SH-SY5Y (cell line): Measurements from ENCODE around the gene ADGRL3.

Experiments
- GATA2 ChIP-seq: IDR thresholded peaks from 2 replicates; pipeline ENCODE4 v1.6.1; 2011; ENCODE audit warnings: mild to moderate bottlenecking, low read depth, low read length
- GATA3 ChIP-seq: IDR thresholded peaks from 2 replicates; pipeline ENCODE4 v1.6.1; 2011; ENCODE audit warnings: low read depth, mild to moderate bottlenecking, low read length, moderate library complexity

The ADGRL3 gene

GRCh38 chr4:61995717-61996340 lies 795.7 kb downstream of the ADGRL3 start:
- no peak for TF ChIP-seq GATA3
- TF ChIP-seq GATA2: no peak

GRCh38 chr4:61996943-61997342 lies 796.8 kb downstream of the ADGRL3 start:
- TF ChIP-seq GATA3: no peak
- no peak for TF ChIP-seq GATA2

GRCh38 chr4:61997831-61998230 lies 797.7 kb downstream of the ADGRL3 start:
- TF ChIP-seq GATA2 (no peak), GATA3 (no peak)

- TF ChIP-seq GATA3 (no peak), GATA2 (no peak)
Observed at GRCh38 chr4:62003695-62004094, 803.6 kb downstream of the ADGRL3 start.

- no peak for TF ChIP-seq GATA3
- TF ChIP-seq GATA2: no peak
Observed at GRCh38 chr4:62004881-62005280, 804.8 kb downstream of the ADGRL3 start.

- no peak for TF ChIP-seq GATA2
- TF ChIP-seq GATA3: no peak
Observed at GRCh38 chr4:62006108-62006507, 806.0 kb downstream of the ADGRL3 start.

- TF ChIP-seq GATA3 (no peak), GATA2 (no peak)
Observed at GRCh38 chr4:62015043-62015739, 815.1 kb downstream of the ADGRL3 start.

GRCh38 chr4:62018537-62018936 lies 818.4 kb downstream of the ADGRL3 start:
- TF ChIP-seq GATA2 (no peak), GATA3 (no peak)

- no peak for TF ChIP-seq GATA3
- no peak for TF ChIP-seq GATA2
Observed at GRCh38 chr4:62023633-62024032, 823.5 kb downstream of the ADGRL3 start.

- TF ChIP-seq GATA2 (no peak), GATA3 (no peak)
Observed at GRCh38 chr4:62028745-62029144, 828.6 kb downstream of the ADGRL3 start.

GRCh38 chr4:62030958-62031357 lies 830.8 kb downstream of the ADGRL3 start:
- TF ChIP-seq GATA3 (no peak), GATA2 (no peak)

- TF ChIP-seq GATA3: no peak
- no peak for TF ChIP-seq GATA2
Observed at GRCh38 chr4:62037571-62037970, 837.4 kb downstream of the ADGRL3 start.

- TF ChIP-seq GATA3: no peak
- no peak for TF ChIP-seq GATA2
Observed at GRCh38 chr4:62051332-62051731, 851.2 kb downstream of the ADGRL3 start.

GRCh38 chr4:62053974-62054373 lies 853.8 kb downstream of the ADGRL3 start:
- no peak for TF ChIP-seq GATA2
- TF ChIP-seq GATA3: no peak

GRCh38 chr4:62057031-62057430 lies 856.9 kb downstream of the ADGRL3 start:
- TF ChIP-seq GATA3: no peak
- TF ChIP-seq GATA2: no peak

GRCh38 chr4:62058571-62058970 lies 858.4 kb downstream of the ADGRL3 start:
- TF ChIP-seq GATA3 (no peak), GATA2 (no peak)
